Measurements from ENCODE around the gene PDZRN3. TPM values are rescaled to one million over a fixed set of nuclear protein-coding genes. Genes with fewer than 3 reads are reported as not detected.
A peak's percentile ranks its signal among the peaks of the same experiment; 100 is the strongest.

PDZRN3 gene
- total RNA-seq, 1 donor from 2014 or later: 19.8 TPM

- TF ChIP-seq CTCF (IDR thresholded peaks at IDR 0.05; ENCODE audit: insufficient read depth, low read depth, low read length) (no peak), EZH2 (IDR thresholded peaks at IDR 0.05; ENCODE audit: insufficient read depth, low read length) (no peak)
- Histone ChIP-seq H3K36me3 (ENCODE audit: insufficient read depth, low read length) (no peaks in the 10 kb centered on the region), H3K27ac (ENCODE audit: low read depth, low read length) (no peak overlapping the region), H3K27me3 (ENCODE audit: insufficient read depth, low read length) (no peaks in the 10 kb centered on the region), H3K9me3 (ENCODE audit: insufficient read depth, low read depth, low read length) (no peaks in the 10 kb centered on the region), H3K4me3 (ENCODE audit: insufficient read depth, low read depth, low read length) (no peak overlapping the region), H3K4me1 (ENCODE audit: insufficient read depth, low read length) (peaks cover 10% of the 10 kb centered on the region), H3K9ac (ENCODE audit: low read length) (no peak overlapping the region), H3K79me2 (ENCODE audit: insufficient read depth, low read length) (no peaks in the 10 kb centered on the region), H2AFZ (ENCODE audit: low read depth, low read length) (no peak overlapping the region), H4K20me1 (ENCODE audit: insufficient read depth, low read length) (no peaks in the 10 kb centered on the region), H3K4me2 (ENCODE audit: low read length) (no peak overlapping the region)
- no peak for FAIRE-seq
- DNase-seq (ENCODE audit: low read depth): no peak
- Mint-ChIP-seq H3K9me3 (ENCODE audit: unreplicated experiment) (no peaks in the 10 kb centered on the region), H3K27me3 (ENCODE audit: low read depth, unreplicated experiment) (no peaks in the 10 kb centered on the region), H3K27ac (ENCODE audit: unreplicated experiment) (no peak overlapping the region), H3K36me3 (ENCODE audit: low read depth, unreplicated experiment) (peaks cover 10% of the 10 kb centered on the region), H3K4me3 (ENCODE audit: unreplicated experiment) (no peak overlapping the region), H3K4me1 (ENCODE audit: low read depth, unreplicated experiment) (peaks cover 38% of the 10 kb centered on the region)
Observed at GRCh38 chr3:73601481-73601880, 23.3 kb downstream of the PDZRN3 start.

GRCh38 chr3:73601011-73601410, 23.7 kb downstream of the PDZRN3 start:
- Mint-ChIP-seq H3K4me3 (ENCODE audit: unreplicated experiment) (no peak overlapping the region), H3K4me1 (ENCODE audit: low read depth, unreplicated experiment) (peaks cover 35% of the 10 kb centered on the region), H3K27me3 (ENCODE audit: low read depth, unreplicated experiment) (no peaks in the 10 kb centered on the region), H3K27ac (ENCODE audit: unreplicated experiment) (no peak overlapping the region), H3K36me3 (ENCODE audit: low read depth, unreplicated experiment) (peaks cover 10% of the 10 kb centered on the region), H3K9me3 (ENCODE audit: unreplicated experiment) (no peaks in the 10 kb centered on the region)
- FAIRE-seq: peak; percentile 43
- H3K79me2 ChIP-seq (ENCODE audit: insufficient read depth, low read length): no peaks in the 10 kb centered on the region
- H3K4me3 ChIP-seq (ENCODE audit: insufficient read depth, low read depth, low read length): no peak overlapping the region
- H4K20me1 ChIP-seq (ENCODE audit: insufficient read depth, low read length): no peaks in the 10 kb centered on the region
- H3K9me3 ChIP-seq (ENCODE audit: insufficient read depth, low read depth, low read length): no peaks in the 10 kb centered on the region
- H3K9ac ChIP-seq (ENCODE audit: low read length): no peak overlapping the region
- H3K4me2 ChIP-seq (ENCODE audit: low read length): no peak overlapping the region
- H3K27ac ChIP-seq (ENCODE audit: low read depth, low read length): no peak overlapping the region
- H3K4me1 ChIP-seq (ENCODE audit: insufficient read depth, low read length): peaks cover 10% of the 10 kb centered on the region
- H3K27me3 ChIP-seq (ENCODE audit: insufficient read depth, low read length): no peaks in the 10 kb centered on the region
- H2AFZ ChIP-seq (ENCODE audit: low read depth, low read length): no peak overlapping the region
- TF ChIP-seq EZH2 (IDR thresholded peaks at IDR 0.05; ENCODE audit: insufficient read depth, low read length) (no peak), CTCF (IDR thresholded peaks at IDR 0.05; ENCODE audit: insufficient read depth, low read depth, low read length) (no peak)
- no peaks in the 10 kb centered on the region for H3K36me3 ChIP-seq (ENCODE audit: insufficient read depth, low read length)
- DNase-seq (ENCODE audit: low read depth): no peak

DNA sequence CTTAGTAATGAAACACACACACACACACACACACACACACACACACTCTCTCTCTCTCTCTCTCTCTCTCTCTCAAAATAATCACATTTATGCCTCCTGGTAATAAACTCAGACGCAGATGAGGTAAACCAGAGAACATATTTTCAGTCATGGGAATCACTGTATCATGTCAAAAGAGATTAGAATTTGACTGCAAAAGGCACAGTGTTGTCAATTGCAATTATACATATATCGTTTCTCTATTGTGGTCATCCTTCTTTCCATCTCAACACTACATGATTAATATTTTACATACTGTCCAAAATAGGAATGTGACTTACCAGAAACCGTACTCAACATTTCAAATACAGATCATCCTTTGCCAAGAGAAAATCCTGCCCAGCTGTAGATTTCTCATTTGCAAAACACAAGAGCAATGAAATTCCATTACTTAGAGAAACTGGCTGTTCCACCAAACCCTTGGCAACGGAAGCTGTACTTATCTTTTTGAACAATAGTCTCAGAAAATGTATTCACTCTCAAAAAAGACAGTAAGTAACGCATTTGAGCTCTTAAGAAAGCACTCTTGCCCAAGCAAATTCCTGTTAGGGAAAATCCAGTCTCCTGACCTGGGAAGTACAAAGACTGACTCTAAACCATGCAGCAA, 24.3 kb downstream of the PDZRN3 start:
- no peak overlapping the region for H3K4me3 Mint-ChIP-seq (ENCODE audit: unreplicated experiment)
- Histone ChIP-seq H3K4me1 (ENCODE audit: insufficient read depth, low read length) (peaks cover 10% of the 10 kb centered on the region), H3K79me2 (ENCODE audit: insufficient read depth, low read length) (no peaks in the 10 kb centered on the region), H4K20me1 (ENCODE audit: insufficient read depth, low read length) (no peaks in the 10 kb centered on the region), H3K36me3 (ENCODE audit: insufficient read depth, low read length) (no peaks in the 10 kb centered on the region), H2AFZ (ENCODE audit: low read depth, low read length) (no peak overlapping the region), H3K4me2 (ENCODE audit: low read length) (no peak overlapping the region), H3K4me3 (ENCODE audit: insufficient read depth, low read depth, low read length) (no peak overlapping the region), H3K9ac (ENCODE audit: low read length) (no peak overlapping the region), H3K27me3 (ENCODE audit: insufficient read depth, low read length) (no peaks in the 10 kb centered on the region), H3K27ac (ENCODE audit: low read depth, low read length) (no peak overlapping the region), H3K9me3 (ENCODE audit: insufficient read depth, low read depth, low read length) (no peaks in the 10 kb centered on the region)
- no peaks in the 10 kb centered on the region for H3K27me3 Mint-ChIP-seq (ENCODE audit: low read depth, unreplicated experiment)
- no peaks in the 10 kb centered on the region for H3K9me3 Mint-ChIP-seq (ENCODE audit: unreplicated experiment)
- DNase-seq (ENCODE audit: low read depth): peak; percentile 85
- FAIRE-seq: peak; percentile 80
- no peak overlapping the region for H3K27ac Mint-ChIP-seq (ENCODE audit: unreplicated experiment)
- peaks cover 29% of the 10 kb centered on the region for H3K4me1 Mint-ChIP-seq (ENCODE audit: low read depth, unreplicated experiment)
- TF ChIP-seq CTCF (IDR thresholded peaks at IDR 0.05; ENCODE audit: insufficient read depth, low read depth, low read length): no peak
- TF ChIP-seq EZH2 (IDR thresholded peaks at IDR 0.05; ENCODE audit: insufficient read depth, low read length): no peak
- H3K36me3 Mint-ChIP-seq (ENCODE audit: low read depth, unreplicated experiment): peaks cover 10% of the 10 kb centered on the region

Measured in astrocyte (in vitro differentiated cells and primary cell).